ENCODE results near the gene MACROD2.

MACROD2 gene

DNA sequence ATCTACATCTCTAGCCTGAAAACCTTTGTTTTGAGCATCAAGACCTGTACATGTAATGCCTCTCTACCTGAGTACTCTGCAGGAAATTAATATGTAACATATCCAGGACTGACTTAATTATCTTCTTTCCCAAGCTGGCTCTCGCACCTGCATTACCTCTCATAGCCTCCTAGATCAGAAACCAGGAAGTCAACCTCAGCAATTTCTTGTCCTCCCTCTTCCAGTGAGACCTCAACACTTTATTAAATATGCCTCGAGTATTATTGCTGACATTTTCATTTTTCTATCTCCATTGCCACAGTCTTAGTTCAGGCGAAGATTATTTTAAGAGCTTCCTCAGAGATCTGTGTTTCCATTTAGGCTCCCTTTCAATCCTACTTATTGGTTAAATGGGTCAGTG is 69.0 kb downstream of the MACROD2 start:
- DNase-seq, result no peak

- no peak for DNase-seq
Observed at GRCh38 chr20:14064921-14065320, 69.6 kb downstream of the MACROD2 start.

DNA sequence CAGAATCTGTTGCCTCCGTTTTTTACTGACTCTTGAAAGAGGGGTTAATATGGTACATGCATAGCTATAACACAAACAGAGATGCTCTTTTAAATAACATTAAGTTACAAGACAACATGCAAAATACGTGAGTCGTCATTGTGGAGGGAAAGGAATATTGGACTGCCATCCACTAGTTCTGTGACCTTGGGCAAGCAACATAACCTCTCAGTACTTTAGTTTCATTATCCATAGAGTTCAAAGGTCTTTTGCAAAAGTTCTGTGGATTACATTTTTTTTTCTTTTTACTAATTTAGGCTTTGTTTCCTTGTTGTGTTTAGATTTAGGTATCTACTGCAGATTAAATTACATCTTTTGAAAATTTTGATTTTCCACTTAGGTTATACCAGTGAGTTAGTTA is 70.5 kb downstream of the MACROD2 start:
- DNase-seq, result no peak

GRCh38 chr20:14067603-14068002 is 72.3 kb downstream of the MACROD2 start:
- no peak for DNase-seq

- DNase-seq, result no peak
Observed at GRCh38 chr20:14069796-14070195, 74.5 kb downstream of the MACROD2 start.

DNA sequence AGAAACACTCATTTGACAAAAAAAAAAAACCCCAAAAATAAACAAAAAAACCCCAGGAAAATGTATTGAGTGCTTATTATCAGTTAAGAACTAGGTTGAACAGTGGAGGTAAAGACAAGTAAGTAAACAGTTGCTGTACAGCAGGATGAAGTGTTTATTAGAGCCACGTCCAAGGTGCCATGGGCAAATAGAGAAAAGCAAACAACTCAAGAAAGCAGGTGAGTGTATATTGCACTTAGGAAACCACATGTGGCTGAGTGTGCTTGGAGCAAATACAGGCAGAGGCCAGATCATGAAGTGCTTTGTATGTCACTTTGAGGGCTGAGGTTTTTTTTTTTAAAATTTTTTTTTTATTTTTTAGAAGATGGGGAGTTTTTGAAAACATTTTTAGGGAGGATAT is 98.3 kb downstream of the MACROD2 start:
- peak; percentile 82 for DNase-seq

DNA sequence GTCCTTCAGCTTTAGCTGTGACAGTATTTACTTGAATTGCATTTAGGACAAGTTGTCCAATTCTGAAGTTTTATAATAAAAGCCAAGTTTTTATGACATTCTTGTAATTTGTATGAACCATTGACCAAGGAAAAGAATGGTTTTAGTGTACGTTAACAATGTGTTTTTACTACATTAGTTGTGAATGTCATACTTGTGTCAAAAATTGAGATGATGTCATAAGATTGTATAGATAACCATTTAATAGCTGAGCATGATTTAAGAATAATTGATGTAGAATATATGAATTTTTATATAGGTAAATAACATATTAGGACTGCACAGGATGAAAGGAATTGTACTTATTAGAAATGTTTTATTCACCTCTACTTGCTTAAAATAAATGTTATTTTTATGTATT is 102.9 kb downstream of the MACROD2 start:
- no peak for DNase-seq

GRCh38 chr20:14113416-14113815 is 118.1 kb downstream of the MACROD2 start:
- DNase-seq, result no peak

GRCh38 chr20:14114065-14114704 is 118.9 kb downstream of the MACROD2 start:
- DNase-seq, result no peak

GRCh38 chr20:14116037-14116436 is 120.7 kb downstream of the MACROD2 start:
- no peak for DNase-seq

DNA sequence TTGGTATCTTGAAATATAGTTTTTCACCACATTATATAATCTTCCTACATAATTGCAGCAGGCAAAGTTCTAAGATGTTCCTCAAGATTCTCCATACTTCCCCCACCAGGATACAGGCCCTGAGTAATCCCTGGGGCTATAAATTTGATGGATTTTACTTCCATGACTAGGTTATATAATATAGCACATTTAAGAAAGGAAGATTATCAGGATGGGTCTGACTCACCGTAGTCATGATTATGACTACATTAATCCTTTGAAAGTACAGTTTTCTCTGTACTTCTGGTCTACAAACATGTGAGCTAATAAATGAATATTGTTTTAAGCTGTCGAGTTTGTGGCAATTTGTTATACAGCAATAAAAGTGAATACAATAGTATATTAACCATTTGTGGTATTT is 122.5 kb downstream of the MACROD2 start:
- no peak for DNase-seq

- DNase-seq, result no peak
Observed at GRCh38 chr20:14126856-14127255, 131.5 kb downstream of the MACROD2 start.

DNA sequence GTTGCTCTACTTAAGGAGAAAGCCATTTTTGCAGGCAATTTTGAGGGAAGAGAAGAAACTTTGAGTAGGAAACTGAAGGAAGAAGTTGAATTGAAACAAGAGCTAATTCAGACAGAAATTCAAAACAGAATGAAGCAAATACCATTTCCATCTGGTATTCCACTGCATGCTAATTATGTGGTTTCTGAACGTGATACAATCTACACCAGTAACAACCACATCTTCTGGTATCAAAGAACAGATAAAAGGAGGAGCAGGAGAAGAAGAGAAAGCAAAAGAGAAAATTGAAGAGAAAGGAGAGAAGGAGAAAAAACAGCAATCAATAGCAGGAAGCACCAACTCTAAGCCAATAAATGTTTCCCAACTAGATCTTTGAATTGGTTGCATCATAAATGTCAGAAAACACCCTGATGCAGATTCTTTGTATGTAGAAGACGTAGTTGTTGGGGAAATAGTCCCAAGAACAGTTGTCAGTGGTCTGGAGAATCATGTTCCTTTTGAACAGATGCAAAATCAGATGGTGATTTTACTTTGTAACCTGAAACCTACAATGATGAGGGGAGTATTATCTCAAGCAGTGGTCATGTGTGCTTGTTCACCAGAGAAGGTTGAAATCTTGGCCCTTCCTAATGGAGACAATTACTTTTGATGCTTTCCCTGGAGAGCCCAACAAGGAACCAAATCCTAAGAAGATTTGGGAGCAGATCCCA is 132.4 kb downstream of the MACROD2 start:
- no peak for DNase-seq

DNA sequence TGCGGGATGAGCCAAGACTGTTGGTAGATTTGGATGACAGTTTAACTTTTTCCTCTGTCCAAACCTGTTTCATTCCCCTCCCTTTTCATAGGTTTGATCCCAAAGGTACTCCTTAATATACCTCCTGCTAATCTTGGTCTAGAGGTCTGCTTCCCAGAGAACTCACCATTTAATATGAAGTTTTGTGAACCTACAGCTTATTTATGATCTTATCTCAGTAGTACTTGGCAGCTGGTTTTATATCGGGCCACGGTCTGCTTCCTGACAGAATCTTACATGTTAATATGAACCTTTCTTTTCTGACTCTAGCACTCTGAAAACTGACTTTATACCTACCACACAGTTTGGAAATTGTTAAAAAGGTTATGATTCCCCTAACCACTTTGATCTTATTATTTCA is 138.7 kb downstream of the MACROD2 start:
- DNase-seq, result no peak

DNA sequence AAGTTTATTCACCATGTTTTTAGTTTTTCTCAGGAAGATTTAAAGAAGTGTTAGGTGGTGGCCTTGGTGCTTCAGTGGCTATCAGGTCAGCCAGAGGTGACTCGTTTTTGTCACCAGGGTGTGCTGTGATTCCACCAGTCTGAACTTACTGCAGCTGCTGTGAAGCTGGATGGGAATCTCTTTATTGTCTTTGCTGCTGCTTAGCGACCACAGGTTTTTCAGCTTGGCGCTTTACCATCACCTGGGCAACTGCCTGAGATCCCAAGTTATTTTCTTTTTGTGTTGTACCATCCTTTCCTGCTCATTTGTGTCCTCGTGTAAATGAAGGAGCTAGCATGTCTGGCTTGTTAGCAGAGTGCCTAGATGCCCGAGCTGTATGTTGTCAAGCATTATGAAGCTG is 146.9 kb downstream of the MACROD2 start:
- DNase-seq, result peak; percentile 60

DNA sequence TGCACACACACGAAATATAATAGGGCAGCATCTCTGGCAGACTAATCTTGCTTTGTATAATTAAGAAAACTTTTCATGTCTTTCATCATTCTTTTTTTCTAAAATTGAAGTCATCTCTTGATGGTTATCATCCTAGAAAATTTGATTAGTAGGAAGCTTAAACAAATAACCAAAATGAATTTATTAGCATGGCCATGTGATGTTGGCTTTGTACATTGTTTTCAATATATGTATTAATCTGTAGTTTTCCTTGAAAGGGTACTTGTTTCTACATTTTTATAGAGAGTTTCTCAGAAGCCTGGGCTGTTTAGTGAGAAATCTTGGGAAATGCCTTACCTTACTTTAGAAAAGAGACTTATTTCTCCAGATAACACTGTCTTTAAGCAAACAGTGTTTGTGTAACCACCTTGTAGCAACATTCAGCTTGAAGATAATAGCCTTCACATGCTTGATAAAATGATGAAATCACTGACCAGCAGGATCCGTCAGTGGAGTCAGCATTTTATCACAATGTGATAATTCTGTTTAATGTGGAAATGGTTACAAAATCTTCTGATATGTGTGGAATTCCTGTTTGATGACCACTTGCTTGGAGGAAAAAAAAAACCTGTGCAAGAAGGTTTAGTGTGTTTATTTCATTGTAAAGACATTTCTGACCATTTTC is 147.8 kb downstream of the MACROD2 start:
- no peak for DNase-seq

DNA sequence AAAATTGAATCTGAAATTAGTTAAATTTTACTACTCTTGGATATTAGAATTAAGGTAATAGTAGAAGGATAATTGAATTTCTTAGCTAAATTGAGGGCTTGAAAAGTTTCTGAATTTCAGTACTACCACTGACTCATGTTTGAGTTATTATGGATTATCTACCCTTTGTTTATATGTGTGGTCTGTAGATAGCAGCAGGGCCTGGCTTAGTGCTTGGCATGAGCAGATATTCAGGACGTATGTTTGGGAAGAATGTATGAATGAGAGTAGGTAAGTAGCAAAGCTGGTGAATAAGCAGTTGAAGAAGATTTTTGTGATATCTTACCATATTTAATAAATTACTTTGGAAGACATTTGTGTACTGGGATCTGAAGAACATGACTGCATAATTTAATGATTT is 152.7 kb downstream of the MACROD2 start:
- DNase-seq, result no peak

- DNase-seq, result no peak
Observed at GRCh38 chr20:14155361-14155760, 160.0 kb downstream of the MACROD2 start.

GRCh38 chr20:14178528-14178927 is 183.2 kb downstream of the MACROD2 start:
- DNase-seq, result no peak

- no peak for DNase-seq
Observed at GRCh38 chr20:14178952-14179351, 183.6 kb downstream of the MACROD2 start.

- no peak for DNase-seq
Observed at GRCh38 chr20:14189794-14190402, 194.6 kb downstream of the MACROD2 start.

GRCh38 chr20:14191559-14191958 is 196.2 kb downstream of the MACROD2 start:
- DNase-seq, result no peak

- DNase-seq, result no peak
Observed at GRCh38 chr20:14193443-14193842, 198.1 kb downstream of the MACROD2 start.

- DNase-seq, result no peak
Observed at GRCh38 chr20:14193885-14194284, 198.6 kb downstream of the MACROD2 start.

Data from NCI-H510A (cell line).